T follicular helper cell (primary cell): ENCODE results near the gene CCDC6.
"Not testable (repeated sequence)": the region's sequence is repeated elsewhere in the genome, so short reads cannot be mapped to it uniquely, and the experiment has no call there.

Source experiments
- DNase-seq: peaks from one replicate; pipeline ENCODE4 v3.0.0-alpha.2; 2020; ENCODE audit warnings: low read depth

Gene CCDC6

DNA sequence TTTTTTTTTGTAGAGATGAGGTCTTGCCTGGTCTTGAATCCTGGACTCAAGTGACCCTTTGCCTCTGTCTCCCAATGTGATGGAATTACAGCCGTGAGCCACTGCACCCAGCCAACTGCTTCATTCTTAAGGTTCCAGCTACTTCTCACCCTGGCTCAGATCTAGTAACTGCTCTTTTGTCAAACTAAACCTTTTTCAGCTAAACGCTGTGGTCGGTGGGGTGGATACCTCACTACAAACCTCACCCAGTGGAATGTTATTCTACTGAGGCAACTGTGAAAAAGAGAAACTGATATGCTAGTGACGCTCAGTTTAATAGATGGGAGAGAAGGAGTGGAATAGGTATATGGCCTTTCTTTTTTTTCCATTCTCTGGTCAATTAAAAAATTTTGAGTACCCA is 151.4 kb downstream of the CCDC6 start:
- DNase-seq = no peak

GRCh38 chr10:59753267-59753666 is 153.1 kb downstream of the CCDC6 start, which contains the start of gene MRLN:
Gene MRLN (minus strand): TSS chr10:59753455.
- no peak for DNase-seq

GRCh38 chr10:59752278-59752940 is 153.9 kb downstream of the CCDC6 start:
- DNase-seq = no peak

DNA sequence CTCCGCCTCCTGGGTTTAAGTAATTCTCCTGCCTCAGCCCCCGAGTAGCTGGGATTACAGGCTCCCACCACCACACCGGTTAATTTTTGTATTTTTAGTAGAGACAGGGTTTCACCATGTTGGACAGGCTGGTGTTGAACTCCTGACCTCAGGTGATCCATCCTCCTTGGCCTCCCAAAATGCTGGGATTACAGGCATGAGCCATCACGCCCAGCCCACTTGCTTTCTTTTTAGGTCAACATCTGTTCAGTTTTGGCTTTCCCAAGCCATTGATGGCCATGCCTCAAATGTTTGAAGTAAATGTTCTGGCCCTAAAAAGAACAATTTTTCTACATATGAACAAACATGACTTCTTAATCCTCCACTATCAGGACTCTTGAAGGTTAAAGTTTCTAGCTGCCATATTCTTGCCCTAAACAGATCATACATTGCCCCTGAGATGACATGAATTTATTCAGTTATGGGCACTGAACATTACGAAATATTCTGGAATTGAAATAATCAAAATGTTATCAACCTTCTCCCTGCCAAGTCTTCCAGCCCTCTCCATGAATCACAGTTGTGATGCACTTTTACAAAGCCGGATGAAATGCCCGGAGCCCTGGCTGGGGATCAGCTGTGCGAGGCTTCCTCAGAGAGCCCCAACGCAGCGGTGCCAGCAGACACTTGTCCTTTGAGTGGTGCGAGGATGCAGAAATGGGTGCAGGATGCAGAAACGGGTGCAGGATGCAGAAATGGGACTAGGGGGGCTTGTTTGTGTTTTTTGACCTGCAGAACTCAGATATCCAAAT is 156.0 kb downstream of the CCDC6 start:
- no peak for DNase-seq

DNA sequence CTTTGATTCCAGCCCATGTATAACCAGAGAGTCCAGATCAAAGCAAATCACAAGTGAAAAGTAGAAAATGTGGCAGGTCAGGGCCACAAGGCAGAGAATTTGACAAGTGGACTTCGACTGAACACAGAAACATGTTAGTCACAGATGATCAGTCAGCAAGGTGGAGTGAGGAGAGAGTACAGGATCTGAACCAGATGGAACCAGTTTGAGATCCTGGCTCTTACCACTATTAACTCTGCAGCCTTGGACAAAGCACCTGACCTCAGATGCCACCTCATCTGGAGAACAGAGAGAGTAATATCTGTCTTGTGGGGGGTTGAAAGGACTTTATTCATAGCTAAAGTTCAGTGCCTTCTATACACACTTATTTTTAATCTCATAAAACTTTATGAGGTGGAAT is 157.5 kb downstream of the CCDC6 start:
- DNase-seq = no peak

- no peak for DNase-seq
Measured at GRCh38 chr10:59745163-59745650, 161.1 kb downstream of the CCDC6 start.

- DNase-seq = not testable (repeated sequence)
Measured at GRCh38 chr10:59744762-59745161, 161.6 kb downstream of the CCDC6 start.

DNA sequence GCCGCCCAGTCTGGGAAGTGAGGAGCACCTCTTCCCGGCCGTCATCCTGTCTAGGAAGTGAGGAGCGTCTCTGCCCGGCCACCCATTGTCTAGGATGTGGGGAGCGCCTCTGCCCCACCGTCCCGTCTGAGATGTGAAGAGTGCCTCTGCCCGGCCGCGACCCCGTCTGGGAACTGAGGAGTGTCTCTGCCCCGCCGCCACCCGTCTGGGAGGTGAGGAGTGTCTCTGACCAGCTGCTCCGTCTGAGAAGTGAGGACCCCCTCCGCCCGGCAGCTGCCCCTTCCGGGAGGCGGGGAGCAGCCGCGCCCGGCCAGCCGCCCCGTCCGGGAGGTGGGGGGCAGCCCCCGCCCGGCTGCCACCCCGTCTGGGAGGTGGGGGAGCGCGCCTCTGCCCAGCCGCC is 162.2 kb downstream of the CCDC6 start:
- DNase-seq = not testable (repeated sequence)

GRCh38 chr10:59741583-59741982 is 164.8 kb downstream of the CCDC6 start:
- no peak for DNase-seq

- DNase-seq = no peak
Measured at GRCh38 chr10:59741048-59741447, 165.3 kb downstream of the CCDC6 start.
